ENCODE data around the gene ATP10A. TPM values are rescaled to one million over a fixed set of nuclear protein-coding genes. Genes with fewer than 3 reads are reported as not detected.
"Not testable (repeated sequence)": the region's sequence is repeated elsewhere in the genome, so short reads cannot be mapped to it uniquely, and the experiment has no call there.

The ATP10A gene
- total RNA-seq, 1 donor from 2014 or later = 0.58 TPM

GRCh38 chr15:25761971-25762662 lies 101.0 kb downstream of the ATP10A start:
- no peak for DNase-seq
- H3K4me3 ChIP-seq = no peak overlapping the region
- intact Hi-C loops (cut with micrococcal nuclease) = no loop called here
- peaks cover 25% of the 10 kb centered on the region for H3K27me3 ChIP-seq (ENCODE audit: low read depth)
- no peaks in the 10 kb centered on the region for H3K9me3 ChIP-seq (replicated peaks)
- H3K27ac ChIP-seq (replicated peaks) = no peak overlapping the region
- TF ChIP-seq CTCF (IDR thresholded peaks at IDR 0.05; ENCODE audit: borderline replicate concordance) = no peak
- no peaks in the 10 kb centered on the region for H3K36me3 ChIP-seq
- no peaks in the 10 kb centered on the region for H3K4me1 ChIP-seq

- intact Hi-C loops (cut with micrococcal nuclease) = no loop called here
- DNase-seq = no peak
- no peaks in the 10 kb centered on the region for H3K36me3 ChIP-seq
- H3K27me3 ChIP-seq (ENCODE audit: low read depth) = peaks cover 12% of the 10 kb centered on the region
- H3K9me3 ChIP-seq (replicated peaks) = no peaks in the 10 kb centered on the region
- no peaks in the 10 kb centered on the region for H3K4me1 ChIP-seq
- H3K27ac ChIP-seq (replicated peaks) = no peak overlapping the region
- TF ChIP-seq CTCF (IDR thresholded peaks at IDR 0.05; ENCODE audit: borderline replicate concordance) = no peak
- no peak overlapping the region for H3K4me3 ChIP-seq
Observed at GRCh38 chr15:25759421-25759820, 103.7 kb downstream of the ATP10A start.

- H3K27me3 ChIP-seq (ENCODE audit: low read depth); H3K4me3 ChIP-seq; H3K4me1 ChIP-seq; H3K36me3 ChIP-seq; DNase-seq; H3K9me3 ChIP-seq (replicated peaks); H3K27ac ChIP-seq (replicated peaks); intact Hi-C loops (cut with micrococcal nuclease): not testable (repeated sequence)
Observed at GRCh38 chr15:25758612-25759011, 104.5 kb downstream of the ATP10A start.

- DNase-seq = no peak
- intact Hi-C loops (cut with micrococcal nuclease) = no loop called here
- Histone ChIP-seq H3K27me3 (ENCODE audit: low read depth) (peaks cover 14% of the 10 kb centered on the region), H3K9me3 (replicated peaks) (peaks cover 8% of the 10 kb centered on the region), H3K36me3 (no peaks in the 10 kb centered on the region), H3K4me1 (peaks cover 1% of the 10 kb centered on the region), H3K27ac (replicated peaks) (peak overlapping the region; percentile 46), H3K4me3 (no peak overlapping the region)
- TF ChIP-seq CTCF (IDR thresholded peaks at IDR 0.05; ENCODE audit: borderline replicate concordance) = no peak
Observed at GRCh38 chr15:25743548-25744275, 119.4 kb downstream of the ATP10A start.

- H3K27ac ChIP-seq (replicated peaks) = peak overlapping the region; percentile 46
- TF ChIP-seq CTCF (IDR thresholded peaks at IDR 0.05; ENCODE audit: borderline replicate concordance) = no peak
- intact Hi-C loops (cut with micrococcal nuclease) = no loop called here
Observed at GRCh38 chr15:25742776-25743547, 120.2 kb downstream of the ATP10A start.

More at GRCh38 chr15:25742776-25743547, 120.2 kb downstream of the ATP10A start:
- H3K4me1 ChIP-seq = peaks cover 9% of the 10 kb centered on the region
- no peaks in the 10 kb centered on the region for H3K36me3 ChIP-seq
- peaks cover 14% of the 10 kb centered on the region for H3K27me3 ChIP-seq (ENCODE audit: low read depth)
- no peak for DNase-seq
- H3K4me3 ChIP-seq = no peak overlapping the region
- H3K9me3 ChIP-seq (replicated peaks) = peaks cover under 1% of the 10 kb centered on the region

Data from left ventricle myocardium inferior (tissue), 1 donor.